Activated naive CD4-positive, alpha-beta T cell treated with anti-CD3 and anti-CD28 coated beads, Interleukin-2, amount 50 U/mL, for 16 hours (primary cell): ENCODE data around the gene RAB32.
"Not testable (repeated sequence)": the region's sequence is repeated elsewhere in the genome, so short reads cannot be mapped to it uniquely, and the experiment has no call there.

Experiments
- DNase-seq: peaks from one replicate; pipeline ENCODE4 v3.0.0-alpha.2; 2020

Gene RAB32

DNA sequence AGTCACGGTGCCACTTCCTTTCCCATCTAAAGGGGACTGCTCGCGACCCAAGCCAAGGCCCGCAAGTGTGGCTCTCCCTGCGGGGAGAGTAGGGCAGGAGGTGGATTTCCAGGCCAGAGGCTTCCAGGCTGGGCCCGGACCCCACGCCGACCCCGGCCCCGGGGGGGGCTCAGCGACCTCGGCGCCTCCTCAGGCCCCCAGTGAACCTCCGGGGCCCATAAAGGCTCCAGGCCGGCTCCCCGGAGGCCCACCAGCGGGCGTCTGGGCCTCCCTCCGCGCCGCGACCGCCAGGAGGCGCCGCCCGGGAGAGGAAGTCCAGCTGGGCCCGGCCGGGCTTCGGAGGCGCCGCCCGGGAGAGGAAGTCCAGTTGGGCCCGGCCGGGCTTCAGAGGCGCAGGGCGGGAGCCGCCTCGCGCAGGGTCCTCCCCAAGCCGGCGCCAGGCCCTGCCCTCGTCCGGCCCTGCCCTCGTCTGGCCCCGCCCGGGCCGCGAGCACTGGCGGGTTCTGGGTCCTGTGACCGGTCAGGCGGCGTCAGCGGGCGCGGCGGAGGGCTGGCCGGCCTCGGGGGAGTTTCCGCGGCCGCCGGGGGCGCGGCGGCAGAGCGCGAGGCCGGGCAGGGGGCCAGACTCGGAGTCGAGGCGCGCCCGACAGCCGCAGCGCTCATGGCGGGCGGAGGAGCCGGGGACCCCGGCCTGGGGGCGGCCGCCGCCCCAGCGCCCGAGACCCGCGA lies at the start of gene RAB32:
Gene RAB32, plus strand, starts transcription at position 623 of the 729 bp plus-strand sequence. Its CDS starts 39 bp downstream, at position 662.
- no peak for DNase-seq

DNA sequence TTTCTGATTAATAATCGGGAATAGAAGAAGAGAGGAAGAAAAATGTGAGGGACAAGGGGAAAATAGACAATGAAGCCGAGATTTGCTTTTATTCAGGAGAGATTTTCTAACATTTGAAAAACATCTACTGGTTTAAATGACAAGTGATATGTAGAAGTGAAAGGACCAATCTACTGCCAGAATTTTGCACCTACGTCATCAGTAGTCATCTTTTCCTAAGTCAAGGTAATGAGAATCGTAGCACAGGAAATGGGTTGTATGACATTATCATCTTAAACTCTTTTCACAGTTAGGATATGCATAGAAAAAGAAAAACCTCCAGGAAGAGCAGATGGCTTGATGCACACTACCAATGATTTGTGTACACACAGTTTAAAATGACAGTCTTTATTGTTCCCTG lies 45.3 kb upstream of the RAB32 start:
- DNase-seq: no peak

DNA sequence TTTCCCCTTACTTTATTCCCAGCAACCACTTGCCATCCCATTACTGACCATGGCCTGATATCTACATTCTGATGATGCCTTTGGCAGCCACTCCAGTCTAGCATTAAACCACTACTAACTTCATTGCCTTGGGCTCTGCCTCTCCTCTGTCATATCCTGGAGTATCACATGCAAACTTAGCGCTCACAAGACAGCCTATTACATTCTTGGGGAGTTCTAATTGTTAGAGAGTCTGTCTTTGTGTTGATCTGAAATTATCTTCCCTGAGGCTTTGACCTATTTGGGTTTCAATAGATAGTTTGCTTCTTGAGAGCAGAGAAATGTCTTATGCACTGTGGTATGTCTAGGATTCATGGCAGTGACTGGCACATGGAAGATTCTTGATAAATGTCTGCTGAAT lies 40.5 kb upstream of the RAB32 start:
- DNase-seq: no peak

DNA sequence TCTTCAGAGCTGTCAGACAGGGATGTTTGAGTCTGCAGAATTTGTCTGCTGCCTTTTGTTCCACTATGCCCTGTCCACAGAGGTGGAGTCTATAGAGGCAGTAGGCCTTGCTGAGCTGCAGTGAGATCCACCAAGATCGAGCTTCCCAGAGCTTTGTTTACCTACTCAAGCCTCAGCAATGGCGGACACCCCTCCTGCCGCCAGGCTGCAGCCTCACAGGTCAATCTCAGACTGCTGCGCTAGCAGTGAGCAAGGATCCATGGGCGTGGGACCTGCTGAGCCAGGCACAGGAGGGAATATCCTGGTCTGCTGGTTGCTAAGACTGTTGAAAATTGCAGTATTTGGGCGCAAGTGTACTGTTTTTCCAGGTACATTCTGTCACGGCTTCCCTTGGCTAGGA lies 28.4 kb upstream of the RAB32 start:
- DNase-seq: no peak

DNA sequence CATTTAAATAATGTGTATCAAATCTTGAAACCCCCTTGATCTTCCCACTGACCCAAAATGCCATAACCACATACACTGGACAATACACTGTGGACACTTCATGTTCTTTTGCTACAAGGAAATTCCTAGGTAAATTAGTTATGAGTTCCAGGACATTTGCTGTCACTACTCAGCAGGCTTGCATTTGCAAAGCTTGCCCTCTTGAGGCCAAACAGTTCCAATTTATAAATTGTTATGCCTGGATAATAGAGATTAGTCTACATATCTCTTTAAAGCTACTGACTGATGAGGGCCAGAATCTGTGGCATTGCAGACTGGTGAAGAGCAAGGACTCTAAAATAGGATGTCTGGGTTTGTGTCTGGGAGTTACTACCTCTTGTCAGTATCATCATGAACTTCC lies 17.4 kb upstream of the RAB32 start:
- no peak for DNase-seq

DNA sequence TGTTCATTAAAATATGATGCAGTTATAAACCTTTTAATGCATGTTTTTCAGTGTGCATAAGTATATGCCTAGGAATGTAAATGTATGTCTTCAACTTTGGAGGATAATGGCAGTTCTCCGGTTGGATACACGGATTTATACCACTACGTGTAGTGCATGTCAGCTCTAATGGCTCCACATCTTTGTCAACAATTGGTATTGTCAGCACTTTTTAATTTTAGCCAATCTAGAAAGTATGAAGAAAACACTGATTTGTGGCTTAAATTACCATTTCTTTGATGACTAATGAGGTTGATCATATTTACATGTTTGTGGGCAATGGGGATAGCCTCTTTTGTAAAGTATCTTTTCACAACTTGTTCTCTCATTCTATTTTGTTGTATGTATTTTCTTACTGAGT lies 10.9 kb upstream of the RAB32 start:
- DNase-seq: no peak

DNA sequence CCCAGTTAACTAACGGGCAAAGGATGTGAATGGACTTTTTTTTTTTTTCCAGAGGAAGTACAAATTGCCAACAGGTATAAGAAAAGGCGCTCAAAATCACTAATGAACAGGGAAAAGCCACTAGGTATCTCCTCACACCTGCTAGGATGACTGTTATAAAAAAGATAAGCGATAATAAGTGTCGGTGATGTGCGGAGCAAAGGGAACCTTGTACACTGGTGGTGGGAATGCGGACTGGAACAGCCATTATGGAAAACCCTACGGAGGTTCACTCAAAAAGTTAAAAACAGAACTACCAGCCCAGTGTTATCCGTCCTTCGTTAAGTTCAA lies 787 bp upstream of the RAB32 start:
- no peak for DNase-seq

DNA sequence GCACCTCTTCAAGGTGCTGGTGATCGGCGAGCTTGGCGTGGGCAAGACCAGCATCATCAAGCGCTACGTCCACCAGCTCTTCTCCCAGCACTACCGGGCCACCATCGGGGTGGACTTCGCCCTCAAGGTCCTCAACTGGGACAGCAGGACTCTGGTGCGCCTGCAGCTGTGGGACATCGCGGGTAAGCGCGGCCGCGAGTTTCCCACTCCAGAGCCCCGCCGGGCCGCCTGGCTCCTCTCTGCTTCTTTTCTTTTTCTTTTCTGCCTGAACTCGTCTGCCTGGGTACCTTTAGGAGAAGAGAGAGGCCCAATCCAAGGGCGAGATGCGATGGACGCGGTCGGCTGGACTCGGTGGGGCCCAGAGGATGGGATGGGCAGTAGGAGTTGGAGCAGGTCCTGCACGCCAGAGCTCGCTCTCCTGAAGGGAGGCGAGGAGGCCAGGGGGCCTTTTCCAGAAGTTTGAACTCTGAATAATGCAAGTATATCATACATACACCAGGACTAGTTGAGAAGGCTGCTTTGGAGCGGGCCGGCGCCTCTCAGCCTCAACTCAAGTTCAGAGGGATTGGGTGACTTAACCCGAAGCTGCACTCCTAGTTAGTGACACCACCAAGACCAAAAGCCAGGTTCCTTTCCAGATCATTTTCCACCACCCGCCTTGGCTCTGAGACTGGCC lies 445 bp downstream of the RAB32 start:
- peak; percentile 7 for DNase-seq

DNA sequence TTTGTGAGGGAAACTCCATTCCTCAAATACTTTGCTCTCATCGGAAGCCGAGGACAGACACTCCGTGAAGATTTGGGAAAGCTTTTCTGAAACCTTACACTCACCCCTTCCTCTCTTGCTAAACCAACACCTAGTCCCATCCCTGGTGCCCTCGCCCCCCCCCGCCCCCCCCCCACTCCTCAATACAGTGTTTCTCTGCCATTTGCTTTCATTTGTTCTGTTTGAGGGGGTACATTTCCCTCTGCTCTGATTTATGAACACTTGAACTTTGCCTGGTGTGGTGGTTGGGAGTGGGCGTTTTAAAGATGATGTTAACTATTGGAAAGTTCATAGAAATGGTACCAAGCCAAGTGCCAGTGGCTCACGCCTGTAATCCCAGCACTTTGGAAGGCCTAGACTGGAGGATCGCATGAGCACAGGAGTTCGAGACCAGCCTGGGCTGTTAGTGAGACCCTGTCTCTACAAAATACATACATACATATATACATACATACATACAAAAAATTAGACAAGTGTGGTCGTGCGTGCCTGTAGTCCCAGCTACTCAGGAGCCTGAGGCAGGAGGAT lies 1.1 kb downstream of the RAB32 start:
- no peak for DNase-seq

DNA sequence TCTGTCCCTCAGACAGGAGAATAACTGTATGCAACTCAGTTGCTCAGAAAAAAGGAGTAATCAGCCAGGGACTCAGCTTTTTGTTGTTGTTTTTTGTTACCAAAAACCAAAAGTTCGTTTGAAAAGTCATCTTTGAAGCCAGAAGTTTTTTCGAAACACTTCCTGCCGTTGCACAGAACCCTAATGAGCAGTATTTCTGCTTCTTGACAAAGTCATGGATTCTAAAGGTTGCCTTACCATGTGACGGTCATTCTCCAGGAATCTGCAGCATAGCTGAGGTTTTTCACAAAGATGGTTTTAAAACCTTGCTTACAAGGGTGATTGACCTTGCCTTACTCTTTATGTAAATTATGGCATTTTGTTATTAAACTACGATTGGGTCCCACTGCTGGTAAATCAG lies 1.9 kb downstream of the RAB32 start:
- DNase-seq: no peak

DNA sequence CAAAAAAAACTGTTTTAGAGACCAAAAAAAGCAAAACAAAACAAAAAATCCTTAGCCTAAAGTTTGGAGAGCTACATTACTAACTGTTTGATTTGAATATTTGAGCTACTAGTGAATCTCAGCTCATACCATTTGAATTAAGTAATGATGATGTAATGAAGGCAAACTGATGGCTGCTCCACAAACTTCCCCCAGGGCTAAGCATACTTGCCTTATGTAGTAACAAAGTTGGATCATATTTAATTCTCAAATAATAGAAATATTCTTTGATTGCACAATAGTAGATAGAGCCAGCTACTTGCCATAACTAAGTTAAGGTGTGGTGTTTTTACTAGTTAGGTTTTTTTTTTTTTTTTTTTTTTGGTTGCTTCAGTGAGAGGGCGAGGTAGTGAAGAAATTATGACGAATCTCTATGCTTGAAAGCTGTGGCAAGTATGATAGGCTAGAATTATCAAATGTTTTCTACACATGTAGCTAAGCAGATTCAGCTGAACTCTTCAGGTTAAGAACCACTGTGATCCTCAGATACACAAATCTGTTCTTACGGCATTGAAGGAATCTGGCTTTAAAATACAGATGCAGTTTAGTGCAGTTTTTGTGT lies 2.9 kb downstream of the RAB32 start:
- no peak for DNase-seq

DNA sequence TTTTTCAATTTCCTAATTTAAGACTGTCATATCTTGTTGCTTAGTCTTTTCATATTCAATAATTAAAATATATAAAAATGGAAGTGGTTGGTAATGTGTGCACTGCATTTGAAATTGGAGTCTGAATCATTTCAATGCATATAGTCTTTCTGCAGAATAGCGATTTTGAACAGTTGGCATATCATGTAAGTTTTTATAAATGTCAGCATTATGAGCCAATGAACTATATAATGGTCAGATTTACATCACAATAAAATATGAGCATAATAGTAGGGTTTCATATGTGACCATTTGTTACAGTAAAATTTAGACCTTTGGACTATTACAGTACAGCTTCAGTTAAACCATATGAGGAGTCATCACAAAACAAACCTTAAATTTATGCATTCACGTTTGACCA lies 4.3 kb downstream of the RAB32 start:
- DNase-seq: no peak

DNA sequence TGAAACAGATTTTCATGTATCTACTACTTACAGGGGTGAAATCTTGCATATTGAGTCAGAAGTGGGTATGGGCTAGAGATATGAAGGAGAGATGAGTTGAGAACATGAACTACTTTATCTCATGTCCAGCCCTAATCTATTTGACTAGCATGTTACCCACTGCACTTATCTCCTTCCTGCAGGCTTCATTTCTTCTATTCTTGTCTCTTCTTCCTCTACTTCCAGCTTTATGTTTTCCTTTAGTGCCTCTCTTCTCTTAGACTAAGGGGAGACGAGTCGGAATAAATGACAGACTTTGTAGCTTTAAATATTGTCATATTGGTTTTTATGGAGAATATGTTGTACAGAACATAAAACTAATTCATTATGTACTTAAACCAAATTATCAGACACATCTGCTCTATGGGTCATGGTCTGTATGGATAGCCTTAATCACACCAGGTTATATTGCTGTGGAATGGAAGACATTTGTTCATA lies 5.3 kb downstream of the RAB32 start:
- DNase-seq: no peak

DNA sequence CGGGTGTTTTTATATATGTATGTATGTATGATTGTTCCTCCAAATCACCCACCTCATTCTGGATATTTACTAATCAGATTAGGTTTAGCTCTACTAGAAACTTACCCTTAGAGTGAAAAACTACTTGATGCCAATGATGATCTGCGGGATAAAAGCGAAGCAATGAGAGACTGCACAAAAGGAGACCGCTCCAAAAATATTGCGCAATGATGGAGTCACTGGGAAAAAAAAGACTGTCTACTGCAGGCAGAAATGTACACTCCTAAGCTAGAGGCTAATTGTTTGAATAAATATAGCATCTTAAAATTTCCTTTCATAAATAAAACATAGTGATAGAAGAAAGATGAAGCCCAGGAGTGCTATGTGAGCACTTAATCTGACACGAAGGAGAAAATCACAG lies 7.3 kb downstream of the RAB32 start:
- no peak for DNase-seq

DNA sequence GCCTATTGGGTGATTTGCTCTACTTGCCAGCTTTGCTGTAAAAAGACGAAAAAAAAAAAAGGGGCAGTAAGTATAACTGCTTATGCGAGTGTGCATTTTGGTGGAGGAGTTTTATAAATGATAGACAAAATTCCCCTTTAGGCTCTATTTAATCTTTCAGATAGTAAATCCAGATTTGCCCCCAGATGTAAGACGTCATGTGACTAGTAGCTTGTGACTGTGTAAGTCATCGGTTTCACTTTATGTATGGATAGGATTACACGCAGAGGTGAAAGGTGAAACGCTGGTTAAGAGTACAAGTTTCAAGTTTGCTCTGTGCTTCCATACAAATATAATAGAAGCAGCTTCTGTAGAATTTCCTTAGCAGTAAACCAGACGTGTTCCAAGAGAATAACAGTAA lies 7.9 kb downstream of the RAB32 start:
- no peak for DNase-seq

DNA sequence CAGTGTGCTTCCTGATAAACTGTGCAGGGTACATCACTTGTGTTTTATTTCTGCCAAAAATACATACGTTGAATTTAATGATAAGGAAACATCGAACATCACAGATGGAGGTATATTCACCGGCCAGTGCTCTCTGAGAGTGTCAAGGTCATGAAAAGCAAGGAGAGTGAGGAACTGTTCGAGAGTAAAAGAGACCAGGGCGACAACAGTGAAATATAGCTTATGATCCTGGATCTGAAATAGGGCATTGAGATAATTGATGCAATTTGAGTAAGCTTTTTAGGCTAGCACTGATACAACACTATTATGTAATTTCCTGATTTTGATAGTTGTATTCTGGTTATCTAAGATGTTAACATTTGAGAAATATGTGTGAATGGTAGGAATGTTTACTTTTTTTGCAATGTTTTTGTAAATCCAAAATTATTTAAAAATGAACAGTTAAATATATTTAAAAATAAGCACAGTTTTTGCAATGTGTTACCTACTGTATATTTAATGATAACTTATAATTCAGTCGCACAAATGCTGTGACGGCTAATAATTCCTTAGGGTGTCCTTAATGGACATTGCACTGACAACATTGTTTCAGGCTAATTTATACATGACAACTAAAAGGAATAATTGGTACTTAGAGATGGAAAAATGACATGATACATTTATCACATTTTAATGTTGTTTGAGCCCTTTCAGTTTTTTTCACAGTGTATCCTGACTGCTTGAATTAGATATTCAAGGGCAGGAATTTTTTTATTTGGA lies 9.9 kb downstream of the RAB32 start:
- no peak for DNase-seq

DNA sequence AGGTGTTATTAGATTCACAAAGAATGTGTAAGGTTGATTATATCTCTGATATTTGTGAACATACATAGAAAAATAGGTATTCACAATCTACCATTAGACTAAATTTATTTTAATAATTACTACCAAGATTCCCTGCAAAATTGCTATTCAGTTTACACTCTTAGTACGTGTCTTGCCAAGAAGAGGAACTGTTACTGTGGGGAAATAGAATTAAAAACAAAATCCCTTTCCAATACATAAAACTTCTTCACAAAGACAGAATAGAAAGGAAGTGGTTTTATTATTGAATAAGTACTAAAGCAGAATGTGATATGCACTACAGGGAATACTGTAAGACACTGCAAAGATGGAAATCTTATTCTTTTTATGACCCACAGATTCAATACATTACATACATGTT lies 17.0 kb downstream of the RAB32 start:
- no peak for DNase-seq

DNA sequence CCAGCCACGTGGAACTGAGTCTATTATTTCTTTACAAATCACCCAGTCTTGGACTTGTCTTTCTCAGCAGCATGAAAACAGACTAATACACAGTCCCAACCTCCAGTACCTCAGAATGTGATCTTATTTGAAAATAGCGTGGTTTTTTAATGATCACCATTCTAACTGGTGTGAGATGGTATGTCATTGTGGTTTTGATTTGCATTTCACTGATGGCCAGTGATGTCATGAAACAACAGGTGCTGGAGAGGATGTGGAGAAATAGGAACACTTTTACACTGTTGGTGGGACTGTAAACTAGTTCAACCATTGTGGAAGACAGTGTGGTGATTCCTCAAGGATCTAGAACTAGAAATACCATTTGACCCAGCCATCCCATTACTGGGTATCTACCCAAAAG lies 23.0 kb downstream of the RAB32 start:
- DNase-seq: not testable (repeated sequence)

DNA sequence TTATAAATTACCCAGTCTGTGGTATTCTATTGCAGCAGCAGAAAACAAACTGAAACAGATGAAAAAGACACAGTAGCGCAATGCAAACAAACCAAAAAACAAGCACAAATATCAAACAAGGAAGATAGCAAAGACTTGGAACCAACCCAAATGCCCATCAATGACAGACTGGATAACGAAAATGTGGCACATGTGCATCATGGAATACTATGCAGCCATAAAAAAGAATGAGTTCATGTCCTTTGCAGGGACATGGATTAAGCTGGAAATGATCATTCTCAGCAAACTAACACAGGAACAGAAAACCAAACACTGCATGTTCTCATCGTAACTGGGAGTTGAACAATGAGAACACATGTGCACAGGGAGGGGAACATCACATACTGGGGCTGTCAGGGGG lies 25.0 kb downstream of the RAB32 start:
- not testable (repeated sequence) for DNase-seq

DNA sequence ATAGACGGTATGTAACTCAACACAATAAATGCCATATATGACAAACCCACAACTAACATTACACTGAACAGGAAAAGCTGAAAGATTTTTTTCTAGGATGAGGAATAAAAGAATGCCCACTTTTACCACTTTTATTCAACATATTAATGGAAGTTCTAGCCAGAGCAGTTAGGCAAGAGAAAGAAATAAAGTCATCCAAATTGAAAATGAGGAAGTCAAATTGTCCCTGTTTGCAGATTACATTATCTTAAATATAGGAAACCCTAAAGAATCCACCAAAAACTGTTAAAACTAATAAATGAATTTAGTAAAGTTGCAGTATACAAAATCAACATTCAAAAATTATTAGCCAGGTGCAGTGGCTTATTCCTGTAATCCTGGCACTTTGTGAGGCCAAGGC lies 30.6 kb downstream of the RAB32 start:
- no peak for DNase-seq

DNA sequence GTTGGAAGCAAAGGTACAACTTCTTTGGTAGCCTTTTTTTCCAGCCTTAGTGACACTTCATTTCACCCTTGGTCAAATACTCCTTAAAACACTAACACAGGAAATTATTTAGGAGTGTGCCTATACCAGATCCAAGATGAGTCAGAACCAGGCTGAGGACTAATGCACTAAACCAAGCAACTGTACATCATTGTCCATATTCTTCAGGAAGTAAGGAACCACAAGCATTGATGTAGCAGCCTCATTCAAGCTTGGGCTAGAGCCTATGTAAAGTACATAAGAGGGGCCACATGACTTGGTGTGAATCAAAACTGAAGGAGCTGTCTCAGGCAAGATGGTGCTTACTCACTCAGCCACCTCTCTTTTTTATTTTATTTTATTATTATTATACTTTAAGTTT lies 34.4 kb downstream of the RAB32 start:
- no peak for DNase-seq

DNA sequence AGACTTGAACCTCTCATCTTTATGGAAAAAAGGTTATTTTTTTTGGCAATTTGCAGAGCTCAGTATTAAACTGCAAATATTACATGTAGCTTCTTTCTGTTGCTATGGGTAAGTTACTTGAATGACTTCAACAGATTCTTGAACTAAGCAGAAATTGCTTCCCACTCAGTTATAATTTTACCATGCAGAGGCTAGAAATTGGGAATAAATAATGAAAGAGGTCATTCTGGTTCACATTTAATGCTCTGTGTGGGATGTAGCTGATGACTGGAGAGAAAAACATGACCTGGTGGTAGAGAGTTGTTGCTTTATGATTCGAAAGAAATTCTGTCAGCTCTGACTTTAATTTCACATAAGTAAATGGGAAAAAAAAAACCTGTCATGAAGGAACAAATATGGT lies 38.3 kb downstream of the RAB32 start:
- DNase-seq: no peak

DNA sequence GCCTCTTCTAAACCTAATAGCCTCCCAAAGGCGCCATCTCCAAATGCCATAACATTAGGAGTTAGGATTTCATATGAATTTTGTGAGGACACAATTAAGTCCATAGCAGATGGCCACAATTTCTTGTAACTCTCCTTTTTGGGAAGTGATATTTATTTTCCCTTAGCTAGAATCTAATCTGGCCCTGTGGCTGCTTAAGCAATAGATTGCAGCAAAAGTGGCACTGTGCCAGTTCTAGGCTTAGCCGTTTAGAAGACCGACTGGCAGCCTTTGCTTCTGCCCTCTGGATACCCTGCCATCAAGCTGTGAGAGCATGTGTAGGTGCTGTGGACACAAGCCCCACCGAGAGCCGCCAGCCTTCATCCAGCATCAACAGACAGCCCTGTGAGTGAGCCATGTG lies 39.2 kb downstream of the RAB32 start:
- no peak for DNase-seq
